Posterior cingulate gyrus (tissue), 11 donors: ENCODE results near the gene DSG2.
"Not testable (repeated sequence)": the region's sequence is repeated elsewhere in the genome, so short reads cannot be mapped to it uniquely, and the experiment has no call there.

ENCODE experiments used
- DNase-seq, 10 donors: peaks; one replicate each; pipeline versions ENCODE4 v3.0.0 to v3.0.0-alpha.2; 2020 to 2021; ENCODE audit warnings: mixed read lengths in 3 of 10
- intact Hi-C: fragments of 100-400 bp; cut with DNase I; formaldehyde crosslinking; loops from one replicate; pipeline ENCODE4 v1.15.1; 2023

The DSG2 gene

DNA sequence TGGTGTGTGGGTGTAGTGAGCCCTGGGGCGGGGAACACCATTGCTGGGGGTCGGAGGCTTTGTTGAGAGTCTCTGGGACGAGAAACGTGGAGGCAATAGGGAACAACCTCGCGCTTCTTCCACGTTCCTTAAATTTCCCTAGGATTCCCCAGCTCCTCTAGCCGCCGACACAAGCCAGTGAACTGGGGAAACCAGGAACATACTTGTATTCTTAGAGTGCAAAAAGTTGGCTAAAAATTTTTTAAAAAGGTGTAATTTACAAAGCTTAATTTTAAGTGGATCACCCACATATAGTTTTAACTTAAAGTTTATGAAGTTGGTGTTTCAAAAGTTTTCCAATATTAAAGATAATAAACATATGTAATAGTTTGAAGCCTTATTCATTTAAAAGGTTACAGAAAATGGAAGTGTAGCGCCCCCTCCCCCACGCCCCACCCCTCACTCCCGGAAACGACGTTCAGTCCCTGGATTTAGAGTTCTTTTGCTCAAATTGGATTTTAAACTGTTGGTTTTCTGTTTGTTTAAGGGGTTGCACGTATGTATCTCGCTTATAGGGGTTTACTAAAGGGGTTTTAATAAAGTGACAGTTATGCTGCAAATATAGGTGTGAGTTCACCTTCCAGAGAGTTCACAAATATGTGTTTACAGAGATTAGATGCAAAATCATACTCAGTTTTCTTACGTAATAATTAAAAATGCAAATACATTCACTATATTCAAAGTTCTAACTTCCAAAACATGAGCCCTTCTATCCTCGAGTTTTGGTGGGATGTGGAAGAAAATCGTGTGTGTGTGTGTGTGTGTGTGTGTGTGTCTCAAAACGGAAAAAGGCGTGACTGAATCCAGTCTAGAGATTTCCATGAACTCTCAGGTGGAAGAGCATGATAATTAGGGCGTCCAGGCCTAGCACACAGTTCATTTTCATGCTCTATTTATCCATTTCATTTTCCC, 872 bp downstream of the DSG2 start:
- DNase-seq: no peak
- intact Hi-C loops: no loop called here

DNA sequence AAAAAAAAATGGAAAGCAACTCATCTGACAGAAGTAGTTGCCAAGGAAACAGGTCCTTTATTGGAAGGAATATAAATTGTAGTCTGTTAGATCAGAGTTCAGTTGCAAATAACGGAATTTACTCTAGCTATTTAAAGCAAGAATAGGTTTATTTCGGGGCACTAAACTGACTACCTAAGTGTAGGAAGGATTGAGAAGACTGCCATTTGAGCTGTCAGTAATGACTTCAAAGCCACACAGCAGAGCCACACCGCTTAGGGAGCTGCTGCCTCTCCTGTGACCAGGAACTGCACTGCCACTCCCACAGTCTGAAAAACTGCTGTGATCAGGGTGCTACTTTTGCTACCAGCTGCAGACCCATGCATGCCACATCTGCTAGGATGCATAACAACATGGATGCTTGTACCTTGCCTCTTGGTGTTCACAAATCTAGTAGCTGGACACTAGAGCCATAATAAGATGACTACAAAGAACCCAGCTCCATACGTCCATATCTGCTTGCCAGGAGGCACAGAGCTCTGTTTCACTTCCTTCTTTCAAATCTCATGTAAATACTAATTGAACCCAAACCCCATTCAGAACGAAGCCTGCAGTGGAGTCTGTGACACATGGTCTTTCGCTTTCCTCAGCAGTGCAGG, 2.2 kb downstream of the DSG2 start:
- no peak for DNase-seq

DNA sequence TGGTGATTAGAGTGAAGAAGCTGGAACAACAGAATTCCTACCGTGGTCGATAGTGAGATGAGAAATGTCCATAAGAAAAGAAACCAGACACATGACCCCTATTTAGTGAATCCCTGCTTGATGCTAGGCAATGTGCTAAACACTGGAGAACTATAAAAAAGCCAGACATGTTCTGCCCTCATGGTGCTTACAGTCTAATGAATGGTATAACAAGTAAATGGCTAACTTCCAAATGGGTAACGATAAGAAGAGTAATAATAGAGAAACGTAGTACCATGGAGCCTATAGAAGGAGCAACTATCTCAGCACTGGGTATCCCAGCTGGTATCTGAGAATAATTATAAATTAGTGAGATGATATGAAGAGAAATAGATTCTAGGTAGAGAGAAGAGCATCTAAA, 5.0 kb downstream of the DSG2 start:
- DNase-seq: no peak
- intact Hi-C loops: no loop called here

More for the DNA sequence above, 2.2 kb downstream of the DSG2 start:
- intact Hi-C loops: no loop called here

DNA sequence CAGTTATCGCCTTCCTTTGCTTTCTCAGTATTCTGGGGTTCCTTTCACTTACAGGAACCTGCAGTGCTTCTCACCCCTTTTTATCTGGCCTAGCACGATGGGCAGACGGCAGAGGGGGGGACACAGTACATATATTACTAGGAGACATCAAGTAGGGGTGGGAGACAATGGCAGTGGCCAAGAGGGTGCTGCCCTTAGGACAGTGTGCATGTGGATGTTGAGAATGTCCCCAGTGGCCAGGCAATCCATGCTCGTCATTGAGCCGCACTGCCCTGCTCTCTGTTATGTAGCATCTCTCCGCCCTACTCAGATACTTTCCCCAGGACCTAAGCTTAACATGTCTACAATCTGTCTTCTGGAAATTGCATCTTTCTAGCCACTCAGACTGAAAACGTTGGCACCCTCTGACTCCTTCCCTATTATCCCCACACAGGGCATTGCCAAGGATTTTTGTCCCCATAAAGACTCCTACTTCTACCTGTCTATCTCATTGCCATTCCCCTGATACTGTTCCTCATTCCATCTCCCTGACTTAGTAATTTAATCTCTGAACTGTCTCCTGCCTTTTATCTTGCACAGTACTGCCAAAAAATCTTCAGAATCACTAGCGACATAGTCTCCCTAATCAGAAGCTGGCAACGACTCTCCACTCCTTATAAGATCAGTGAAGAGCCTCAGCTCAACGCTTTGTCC, 6.6 kb downstream of the DSG2 start:
- intact Hi-C loops: no loop called here

DNA sequence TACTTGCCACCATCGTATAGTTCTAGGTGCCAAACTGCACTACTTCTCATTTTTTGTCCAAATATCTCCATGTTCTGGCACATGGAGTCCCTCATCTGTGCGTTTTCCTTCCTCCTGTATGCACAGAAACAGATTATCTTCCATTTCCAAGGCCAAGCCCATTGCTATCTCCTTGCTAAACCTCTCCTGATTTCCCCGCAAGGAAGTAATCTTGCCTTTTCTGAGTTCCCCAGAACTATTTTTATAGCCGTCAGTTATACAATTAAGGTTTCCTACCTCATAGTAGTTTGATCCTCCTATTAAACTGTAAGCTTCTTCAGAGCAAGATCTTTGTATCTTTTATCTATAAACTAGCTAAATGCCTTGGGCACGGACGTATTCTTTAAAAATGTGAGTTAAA, 7.2 kb downstream of the DSG2 start:
- no peak for DNase-seq
- intact Hi-C loops: no loop called here

More for the DNA sequence above, 6.6 kb downstream of the DSG2 start:
- no peak for DNase-seq

DNA sequence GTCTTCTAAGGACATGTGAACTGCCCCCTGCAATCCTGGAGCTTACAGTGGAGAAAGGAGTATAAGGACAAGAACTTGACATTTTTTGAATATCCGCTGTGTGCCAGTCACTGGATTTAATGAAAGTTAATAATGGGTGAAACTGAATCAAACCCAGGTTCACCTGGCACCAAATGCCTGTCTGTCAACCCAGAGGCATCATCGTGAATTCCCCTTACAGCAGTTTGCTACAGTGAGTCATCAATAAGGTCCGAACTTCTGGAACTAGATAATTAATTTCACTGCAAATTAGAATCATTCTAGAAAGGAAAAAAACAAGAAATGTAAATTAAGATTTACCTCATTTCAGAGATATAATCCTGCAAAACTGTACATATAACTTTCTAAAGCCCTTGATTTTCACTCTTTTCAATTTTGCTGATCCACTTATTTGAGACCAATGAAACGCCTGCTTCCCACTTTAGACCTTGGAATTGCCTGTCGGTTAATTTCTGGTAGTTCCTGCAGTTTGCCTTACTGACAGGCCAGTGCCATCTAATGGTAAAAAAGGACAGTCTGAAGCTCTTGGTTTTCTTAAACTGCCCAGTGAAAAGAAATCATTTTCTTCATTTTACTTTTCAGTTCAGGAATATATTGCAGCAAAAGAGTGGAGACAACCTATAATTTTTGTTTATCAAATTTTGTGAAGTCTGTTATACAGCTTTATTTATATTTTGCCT, 8.2 kb downstream of the DSG2 start:
- intact Hi-C loops: no loop called here
- DNase-seq: no peak

DNA sequence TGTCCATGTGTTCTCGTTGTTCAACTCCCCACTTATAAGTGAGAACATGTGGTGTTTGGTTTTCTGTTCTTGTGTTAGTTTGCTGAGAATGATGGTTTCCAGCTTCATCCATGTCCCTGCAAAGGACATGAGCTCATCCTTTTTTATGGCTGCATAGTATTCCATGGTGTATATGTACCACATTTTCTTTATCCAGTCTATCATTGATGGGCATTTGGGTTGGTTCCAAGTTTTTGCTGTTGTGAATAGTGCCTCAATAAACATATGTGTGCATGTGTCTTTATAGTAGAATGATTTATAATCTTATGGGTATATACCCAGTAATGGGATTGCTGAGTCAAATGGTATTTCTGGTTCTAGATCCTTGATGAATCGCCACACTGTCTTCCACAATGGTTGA, 9.1 kb downstream of the DSG2 start:
- DNase-seq, intact Hi-C loops: not testable (repeated sequence)

DNA sequence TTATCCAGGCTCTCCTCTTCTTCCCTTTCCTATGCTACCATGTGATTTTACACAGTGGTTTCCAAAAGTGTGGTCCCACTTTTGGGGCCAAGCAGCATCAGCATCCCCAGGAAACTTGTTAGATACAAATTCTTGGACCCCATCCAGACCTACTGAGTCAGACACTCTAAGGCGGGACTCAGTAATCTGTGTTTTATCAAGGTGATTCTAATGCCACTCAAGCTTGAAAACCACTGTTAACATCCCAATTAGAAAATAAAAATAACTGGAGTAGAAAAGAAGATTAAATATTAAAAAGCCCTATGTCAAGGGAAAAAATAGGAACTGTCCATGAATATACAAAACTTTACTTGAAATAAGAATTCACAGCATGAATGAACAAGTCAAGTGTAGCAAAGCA, 10.8 kb downstream of the DSG2 start:
- DNase-seq: no peak
- intact Hi-C loops: no loop called here

DNA sequence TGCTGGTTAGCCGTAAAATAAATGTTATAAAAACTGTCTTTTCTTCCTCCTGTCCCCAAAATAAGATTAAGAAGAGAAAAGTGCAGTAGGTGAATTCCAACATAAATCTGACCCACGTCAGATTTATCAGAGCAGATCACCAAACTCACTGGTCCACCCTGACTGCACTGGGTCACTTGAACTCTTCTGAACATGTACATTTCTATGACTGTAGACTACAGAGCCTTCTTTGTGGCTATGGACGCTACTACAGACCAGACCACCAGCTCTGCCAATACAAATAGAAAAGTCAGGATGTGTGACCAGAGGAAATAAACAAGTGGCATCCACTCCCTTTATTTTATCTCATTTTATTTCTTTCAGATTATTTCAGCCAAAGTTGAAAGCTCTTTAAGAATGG, 11.6 kb downstream of the DSG2 start:
- intact Hi-C loops: no loop called here
- DNase-seq: no peak

DNA sequence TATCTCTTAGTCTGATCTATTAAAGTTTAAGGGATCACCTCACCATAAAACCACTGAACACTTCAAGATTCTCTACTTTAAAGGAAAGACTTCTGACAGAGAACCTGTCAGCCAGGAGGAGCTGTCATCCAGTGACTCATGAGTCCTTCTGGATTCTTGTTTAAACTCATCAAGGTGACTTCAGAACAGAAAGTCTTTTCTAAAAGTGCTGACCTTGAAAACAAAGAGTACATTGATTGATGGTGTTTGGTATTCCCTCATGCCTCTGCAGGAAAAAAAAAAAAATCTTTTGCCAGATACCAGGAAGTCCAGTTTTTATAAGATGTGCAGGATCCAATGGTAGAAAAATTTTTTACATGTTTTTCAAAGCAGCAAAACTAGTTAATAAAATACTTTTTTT, 12.3 kb downstream of the DSG2 start:
- intact Hi-C loops: no loop called here
- no peak for DNase-seq

DNA sequence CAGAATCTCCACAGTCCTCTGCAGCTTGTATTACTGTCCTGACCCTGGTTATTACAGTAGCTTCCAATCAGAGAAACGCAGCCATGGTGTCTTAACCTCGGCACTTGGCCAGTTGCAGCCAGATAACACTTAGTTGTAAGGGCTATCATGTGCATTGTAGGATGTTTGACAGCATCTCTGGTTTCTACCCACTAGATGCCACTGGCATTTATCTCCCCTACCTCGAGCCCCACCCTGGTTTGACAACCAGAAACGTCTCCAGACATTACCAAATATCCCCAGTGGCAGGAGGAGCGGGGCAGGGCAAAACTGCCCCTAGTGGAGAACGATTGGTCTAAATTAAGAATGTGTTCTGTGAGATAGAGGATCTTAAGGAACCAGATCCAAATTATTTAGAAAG, 13.1 kb downstream of the DSG2 start:
- intact Hi-C loops: no loop called here
- DNase-seq: no peak

DNA sequence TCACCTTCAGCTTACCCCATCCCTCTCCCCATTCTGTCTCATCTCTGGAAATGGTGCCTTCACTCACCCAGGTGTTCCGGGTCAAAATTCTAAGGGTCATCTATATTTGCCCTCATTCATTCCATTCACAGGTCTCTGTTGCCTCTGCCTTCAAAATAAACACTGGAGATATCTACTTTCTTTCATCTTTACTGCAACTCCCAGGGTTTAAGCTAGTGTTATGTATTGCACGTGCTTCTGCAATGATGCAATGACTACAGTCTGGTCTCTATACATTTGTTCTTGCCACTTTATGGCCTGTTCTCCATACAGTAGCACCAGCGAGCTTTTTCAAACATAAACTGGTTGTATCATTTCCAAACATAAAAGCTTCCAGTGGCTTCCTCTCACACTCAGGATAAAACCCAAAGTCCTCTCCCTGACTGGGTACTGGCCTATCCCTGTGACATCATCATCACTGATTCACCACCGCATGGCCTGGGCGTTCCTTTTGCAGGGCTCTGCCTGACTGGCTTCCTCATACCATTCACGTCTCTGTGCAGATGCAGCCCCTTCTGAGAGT, 14.3 kb downstream of the DSG2 start:
- DNase-seq: no peak
- intact Hi-C loops: no loop called here

DNA sequence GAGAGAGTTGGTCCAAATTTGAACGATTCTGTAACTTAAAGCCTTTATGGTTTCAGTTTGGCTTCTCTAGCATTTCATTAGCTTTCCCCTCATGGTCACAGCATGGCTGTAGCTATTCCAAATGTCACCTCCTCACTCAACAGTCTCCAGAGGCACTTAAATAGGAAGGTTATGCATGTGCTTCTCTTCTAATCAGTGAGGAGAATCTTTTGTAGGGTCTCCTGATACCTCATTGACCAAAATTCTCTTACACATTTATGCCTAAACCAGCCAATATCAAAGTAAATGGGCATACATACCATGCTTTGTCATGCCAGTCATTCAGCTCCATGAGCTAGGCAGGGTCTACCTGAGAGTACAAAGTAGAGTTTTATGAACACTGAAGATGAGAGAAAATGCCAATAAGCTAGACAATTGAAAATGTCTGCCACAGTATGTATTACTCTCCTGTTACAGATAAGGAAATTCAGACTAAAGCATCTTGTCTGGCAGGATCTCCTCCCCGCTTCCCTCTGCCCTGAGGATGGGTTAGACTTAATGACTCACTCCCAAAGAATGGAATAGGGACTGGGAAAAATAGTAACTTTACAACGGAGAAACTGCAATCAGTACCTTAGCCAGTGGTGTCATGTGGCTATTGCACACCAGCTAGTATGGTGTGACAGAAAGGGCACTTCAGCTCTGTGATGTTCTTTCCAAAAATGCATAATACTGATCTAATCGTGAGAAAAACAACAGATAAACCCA, 15.4 kb downstream of the DSG2 start:
- intact Hi-C loops: no loop called here
- no peak for DNase-seq

DNA sequence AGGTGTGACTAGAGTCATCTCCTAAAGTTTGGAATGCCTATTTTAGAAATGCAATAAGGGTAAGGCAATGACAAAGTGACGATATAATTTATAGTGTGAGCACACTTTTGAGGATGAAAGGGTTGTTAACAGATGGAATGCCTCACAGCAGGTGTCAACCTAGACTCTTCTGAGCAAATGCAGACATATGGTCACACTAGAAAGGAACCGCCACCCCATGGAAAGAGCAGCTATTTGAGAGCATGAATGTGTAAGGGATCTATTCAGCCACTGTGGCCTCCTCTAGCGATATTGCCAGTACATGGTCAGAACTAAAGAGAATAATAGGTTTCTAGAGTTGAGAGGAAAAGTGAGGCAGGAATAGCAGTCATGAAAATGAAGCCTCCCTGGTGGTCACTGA, 18.5 kb downstream of the DSG2 start:
- DNase-seq: no peak
- intact Hi-C loops: no loop called here

DNA sequence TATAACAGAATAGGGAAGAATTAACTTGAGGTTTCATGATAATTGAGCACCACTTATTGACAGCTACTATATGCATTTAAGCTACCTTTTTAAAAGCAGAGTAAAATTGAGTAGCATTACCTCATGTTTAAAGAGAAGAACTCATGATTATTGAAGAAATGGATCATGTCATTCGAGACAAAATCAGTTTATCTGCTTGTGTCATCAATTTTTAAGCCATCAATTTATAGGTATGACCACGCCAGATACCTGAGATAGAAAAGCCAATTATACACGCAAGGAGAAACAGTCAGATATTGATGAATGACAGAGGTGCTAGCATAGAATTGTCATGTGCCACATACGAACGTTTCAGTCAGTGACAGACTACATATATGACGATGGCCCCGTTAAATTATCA, 28.4 kb downstream of the DSG2 start:
- DNase-seq: no peak
- intact Hi-C loops: no loop called here

DNA sequence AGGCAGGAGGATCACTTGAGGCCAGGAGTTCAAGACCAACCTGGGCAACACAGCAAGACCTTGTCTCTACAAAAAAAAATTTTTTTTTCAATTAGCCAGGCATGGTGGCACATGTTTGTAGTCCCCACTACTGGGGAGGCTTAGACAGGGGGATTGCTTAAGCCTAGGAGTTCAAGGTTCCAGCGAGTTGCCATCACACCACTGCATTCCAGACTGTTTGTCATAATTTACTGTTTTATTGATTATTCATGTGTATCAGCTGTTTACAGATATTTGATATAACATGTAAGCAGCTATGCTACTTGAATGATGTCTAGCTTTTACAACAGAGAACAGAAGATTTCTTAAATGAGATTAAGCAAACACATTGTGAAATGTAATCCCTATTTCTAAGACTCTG, 35.3 kb downstream of the DSG2 start:
- DNase-seq: no peak
- intact Hi-C loops: no loop called here

DNA sequence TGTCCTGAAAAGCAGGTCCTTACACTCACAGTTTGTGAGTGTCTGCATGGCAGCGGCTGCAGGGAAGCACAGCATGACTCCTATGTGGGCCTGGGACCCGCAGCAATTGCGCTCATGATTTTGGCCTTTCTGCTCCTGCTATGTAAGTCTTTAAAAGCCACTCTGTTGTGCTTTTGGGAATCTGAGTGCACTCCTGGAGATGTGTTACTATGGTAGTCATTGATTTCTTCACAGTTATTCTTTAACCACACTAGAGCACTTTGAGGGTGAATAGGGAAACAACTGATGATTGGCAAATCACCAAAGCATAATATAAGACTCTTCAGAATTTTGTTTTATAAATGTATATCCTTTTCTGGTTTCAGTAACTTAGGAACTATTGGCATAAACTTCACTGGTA, 40.9 kb downstream of the DSG2 start:
- no peak for DNase-seq
- intact Hi-C loops: no loop called here

DNA sequence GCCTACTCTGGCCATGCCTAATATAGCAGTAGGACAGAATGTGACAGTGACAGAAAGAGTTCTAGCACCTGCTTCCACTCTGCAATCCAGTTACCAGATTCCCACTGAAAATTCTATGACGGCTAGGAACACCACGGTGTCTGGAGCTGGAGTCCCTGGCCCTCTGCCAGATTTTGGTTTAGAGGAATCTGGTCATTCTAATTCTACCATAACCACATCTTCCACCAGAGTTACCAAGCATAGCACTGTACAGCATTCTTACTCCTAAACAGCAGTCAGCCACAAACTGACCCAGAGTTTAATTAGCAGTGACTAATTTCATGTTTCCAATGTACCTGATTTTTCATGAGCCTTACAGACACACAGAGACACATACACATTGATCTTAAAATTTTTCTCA, 48.5 kb downstream of the DSG2 start:
- DNase-seq: no peak
- intact Hi-C loops: no loop called here

DNA sequence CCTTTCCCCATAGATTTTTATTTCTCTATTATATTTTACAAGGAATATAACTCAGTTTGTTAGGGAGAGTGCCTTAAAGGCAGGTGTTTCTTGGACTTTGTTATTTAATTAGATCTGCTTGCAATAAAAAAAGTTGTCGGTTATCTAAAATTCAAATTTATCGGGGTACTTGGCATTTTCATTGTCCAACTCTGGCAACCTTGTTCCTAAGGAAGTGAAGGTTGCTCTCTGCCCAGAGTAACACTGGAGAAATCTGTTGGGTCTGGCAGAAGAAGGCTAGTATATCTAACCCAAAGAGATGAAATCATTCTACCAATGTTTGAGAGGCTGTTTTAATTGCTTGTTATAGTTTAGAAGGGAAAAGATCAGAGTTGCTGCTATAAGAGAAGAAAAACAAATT, 50.9 kb downstream of the DSG2 start:
- DNase-seq: no peak
- intact Hi-C loops: no loop called here

DNA sequence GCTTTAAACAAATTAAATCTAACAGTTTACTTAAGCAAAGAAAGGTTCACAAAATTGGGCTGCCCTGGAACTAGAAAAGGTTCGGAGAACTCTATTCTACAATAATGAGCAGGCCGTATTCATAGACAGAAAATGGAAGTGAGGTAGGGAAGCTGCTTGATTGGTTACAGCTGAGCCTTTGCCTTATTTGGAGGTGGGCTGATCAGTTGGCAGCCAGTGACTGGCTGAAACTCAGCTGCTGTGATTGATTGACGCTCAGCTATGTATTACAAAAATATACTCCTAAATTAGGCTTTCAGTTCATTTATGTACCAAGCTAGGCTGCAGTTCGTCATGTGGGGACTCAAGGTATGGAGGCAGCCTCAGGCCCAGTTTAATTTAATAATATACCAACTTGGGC, 51.4 kb downstream of the DSG2 start:
- no peak for DNase-seq
- intact Hi-C loops: no loop called here
